ENCODE measurements around the gene HAGHL.
A peak's percentile ranks its signal among the peaks of the same experiment; 100 is the strongest.
"Not testable (repeated sequence)": the region's sequence is repeated elsewhere in the genome, so short reads cannot be mapped to it uniquely, and the experiment has no call there.

The HAGHL gene

GRCh38 chr16:751152-752006 is 24.5 kb downstream of the HAGHL start:
- TF ChIP-seq ZFX (IDR thresholded peaks at IDR 0.05; ENCODE audit: borderline replicate concordance) (no peak), CTCF (IDR thresholded peaks at IDR 0.05) (no peak)
- H3K27ac ChIP-seq, result 0 out of 2 replicates have a peak overlapping the region, but pooled peaks have one; percentile 23

- 0 out of 2 replicates have a peak overlapping the region, but pooled peaks have one; percentile 23 for H3K27ac ChIP-seq
- no peak for TF ChIP-seq CTCF (IDR thresholded peaks at IDR 0.05)
- TF ChIP-seq ZFX (IDR thresholded peaks at IDR 0.05; ENCODE audit: borderline replicate concordance), result no peak
These were observed 25.1 kb downstream of the HAGHL start for GRCh38 chr16:752007-752312.

GRCh38 chr16:754121-754607 is 27.3 kb downstream of the HAGHL start:
- not testable (repeated sequence) for H3K27ac ChIP-seq

- TF ChIP-seq CTCF (IDR thresholded peaks at IDR 0.05) (no peak), ZFX (IDR thresholded peaks at IDR 0.05; ENCODE audit: borderline replicate concordance) (no peak)
- no peak overlapping the region for H3K27ac ChIP-seq
These were observed 27.8 kb downstream of the HAGHL start for GRCh38 chr16:754656-755055.

GRCh38 chr16:756428-756827 is 29.5 kb downstream of the HAGHL start:
- no peak overlapping the region for H3K27ac ChIP-seq
- no peak for TF ChIP-seq CTCF (IDR thresholded peaks at IDR 0.05)
- no peak for TF ChIP-seq ZFX (IDR thresholded peaks at IDR 0.05; ENCODE audit: borderline replicate concordance)

GRCh38 chr16:759110-759910 is 32.4 kb downstream of the HAGHL start:
- no peak overlapping the region for H3K27ac ChIP-seq
- TF ChIP-seq CTCF (IDR thresholded peaks at IDR 0.05) (no peak), ZFX (IDR thresholded peaks at IDR 0.05; ENCODE audit: borderline replicate concordance) (no peak)

- no peak overlapping the region for H3K27ac ChIP-seq
- TF ChIP-seq CTCF (IDR thresholded peaks at IDR 0.05) (no peak), ZFX (IDR thresholded peaks at IDR 0.05; ENCODE audit: borderline replicate concordance) (no peak)
These were observed 33.2 kb downstream of the HAGHL start for GRCh38 chr16:760065-760464.

Measured in 22Rv1 (cell line).